Measurements from ENCODE around the gene TNFRSF6B.
"Not testable (repeated sequence)": the region's sequence is repeated elsewhere in the genome, so short reads cannot be mapped to it uniquely, and the experiment has no call there.

The TNFRSF6B gene

DNA sequence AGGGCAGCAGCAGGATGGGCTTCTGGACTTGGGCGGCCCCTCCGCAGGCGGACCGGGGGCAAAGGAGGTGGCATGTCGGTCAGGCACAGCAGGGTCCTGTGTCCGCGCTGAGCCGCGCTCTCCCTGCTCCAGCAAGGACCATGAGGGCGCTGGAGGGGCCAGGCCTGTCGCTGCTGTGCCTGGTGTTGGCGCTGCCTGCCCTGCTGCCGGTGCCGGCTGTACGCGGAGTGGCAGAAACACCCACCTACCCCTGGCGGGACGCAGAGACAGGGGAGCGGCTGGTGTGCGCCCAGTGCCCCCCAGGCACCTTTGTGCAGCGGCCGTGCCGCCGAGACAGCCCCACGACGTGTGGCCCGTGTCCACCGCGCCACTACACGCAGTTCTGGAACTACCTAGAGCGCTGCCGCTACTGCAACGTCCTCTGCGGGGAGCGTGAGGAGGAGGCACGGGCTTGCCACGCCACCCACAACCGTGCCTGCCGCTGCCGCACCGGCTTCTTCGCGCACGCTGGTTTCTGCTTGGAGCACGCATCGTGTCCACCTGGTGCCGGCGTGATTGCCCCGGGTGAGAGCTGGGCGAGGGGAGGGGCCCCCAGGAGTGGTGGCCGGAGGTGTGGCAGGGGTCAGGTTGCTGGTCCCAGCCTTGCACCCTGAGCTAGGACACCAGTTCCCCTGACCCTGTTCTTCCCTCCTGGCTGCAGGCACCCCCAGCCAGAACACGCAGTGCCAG is at the start of gene TNFRSF6B:
Gene TNFRSF6B, plus strand, starts transcription at position 25 of the 729 bp plus-strand sequence. Its CDS starts 116 bp downstream, at position 141.
- no peak for DNase-seq

GRCh38 chr20:63648190-63648589 is 48.3 kb upstream of the TNFRSF6B start:
- no peak for DNase-seq

- DNase-seq: no peak
Measured at GRCh38 chr20:63648895-63649589, 47.4 kb upstream of the TNFRSF6B start.

DNA sequence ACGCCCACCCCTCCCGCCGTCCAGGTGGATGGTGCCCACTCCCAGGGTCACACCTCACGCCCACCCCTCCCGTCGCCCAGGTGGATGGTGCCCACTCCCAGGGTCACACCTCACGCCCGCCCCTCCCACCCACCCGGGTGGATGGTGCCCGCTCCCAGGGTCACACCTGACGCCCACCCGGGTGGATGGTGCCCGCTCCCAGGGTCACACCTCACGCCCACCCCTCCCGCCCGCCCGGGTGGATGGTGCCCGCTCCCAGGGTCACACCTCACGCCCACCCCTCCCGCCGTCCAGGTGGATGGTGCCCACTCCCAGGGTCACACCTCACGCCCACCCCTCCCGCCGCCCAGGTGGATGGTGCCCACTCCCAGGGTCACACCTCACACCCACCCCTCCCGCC is 46.0 kb upstream of the TNFRSF6B start:
- not testable (repeated sequence) for DNase-seq

GRCh38 chr20:63651942-63652191 is 44.6 kb upstream of the TNFRSF6B start:
- no peak for DNase-seq

GRCh38 chr20:63652192-63652980 is 44.1 kb upstream of the TNFRSF6B start:
- no peak for DNase-seq

- peak; percentile 27 for DNase-seq
Measured at GRCh38 chr20:63653041-63653973, 43.1 kb upstream of the TNFRSF6B start, which contains the start of gene STMN3. Gene STMN3, minus strand, starts transcription at chr20:63653424. Its CDS starts 79 bp downstream, at chr20:63653345.

DNA sequence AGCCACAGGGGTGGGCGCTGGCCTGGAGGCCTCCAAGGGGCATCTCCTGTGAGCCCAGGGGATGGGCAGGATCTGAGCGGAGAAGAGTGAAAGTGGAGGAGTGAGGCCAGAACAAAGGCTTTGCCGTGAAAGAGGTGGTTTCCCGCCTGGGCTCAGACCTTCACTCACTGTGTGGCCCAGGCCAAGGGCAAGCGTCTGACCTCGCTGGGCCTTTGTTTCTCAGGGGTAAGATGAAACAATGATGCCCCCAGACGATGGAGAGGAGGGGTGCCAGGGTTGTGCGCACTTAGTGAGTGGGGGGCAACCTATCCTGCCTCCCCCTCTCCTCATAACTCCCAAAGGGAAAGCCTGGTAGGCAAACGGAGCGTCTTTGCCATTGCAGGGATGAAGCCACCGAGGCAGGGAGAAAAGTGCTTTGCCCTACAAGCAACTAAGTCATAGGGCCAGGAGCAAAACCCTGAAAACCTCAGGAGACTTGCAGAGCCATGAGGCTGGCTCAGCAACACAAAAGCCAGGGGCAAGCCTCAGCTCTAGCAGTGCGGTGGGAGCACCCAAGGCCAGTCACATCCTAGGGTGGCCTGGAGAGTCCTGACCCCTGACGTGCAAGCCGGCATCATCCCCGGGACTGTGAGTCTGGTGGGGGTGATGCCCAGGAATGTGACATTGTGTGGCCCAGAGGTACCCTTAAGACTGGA is 42.3 kb upstream of the TNFRSF6B start:
- no peak for DNase-seq

DNA sequence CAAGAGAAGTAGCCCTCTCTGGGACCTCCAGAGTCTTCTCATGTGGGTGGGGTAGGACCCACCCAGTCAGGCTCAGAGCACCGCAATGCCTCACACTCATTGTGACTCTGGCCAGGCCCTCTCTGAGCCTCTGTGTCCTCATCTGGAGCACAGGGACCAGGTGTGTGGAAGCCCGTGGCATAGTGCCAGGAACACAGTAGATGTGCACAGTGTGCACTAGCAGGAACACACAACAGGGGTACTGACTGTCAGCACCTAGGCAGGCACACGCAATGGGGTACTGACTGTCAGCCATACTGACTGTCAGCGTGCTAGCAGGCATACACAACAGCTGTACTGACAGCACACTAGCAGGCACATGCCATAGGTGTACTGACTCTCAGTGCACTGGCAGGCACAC is 41.2 kb upstream of the TNFRSF6B start:
- no peak for DNase-seq

DNA sequence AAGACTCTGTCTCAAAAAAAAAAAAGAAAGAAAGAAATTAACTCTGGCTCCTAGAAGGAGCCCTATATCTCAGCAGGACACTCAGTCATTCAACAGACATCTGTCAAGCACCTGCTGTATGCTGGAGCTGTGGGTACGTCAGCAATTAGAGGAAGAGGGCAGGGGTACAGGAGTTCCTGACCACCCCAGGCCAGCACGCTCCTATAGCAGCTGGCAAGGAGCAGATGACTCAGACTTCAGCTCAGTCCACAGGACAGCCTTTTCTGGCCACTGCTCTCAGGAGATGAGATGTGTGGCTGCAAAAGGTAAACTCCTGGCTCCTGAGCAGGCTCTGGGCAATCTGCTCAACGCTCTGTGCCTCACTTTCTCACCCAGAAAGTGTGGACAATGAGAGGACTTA is 40.0 kb upstream of the TNFRSF6B start:
- no peak for DNase-seq

- no peak for DNase-seq
Measured at GRCh38 chr20:63657260-63657936, 39.1 kb upstream of the TNFRSF6B start.

- peak; percentile 75 for DNase-seq
Measured at GRCh38 chr20:63657937-63658748, 38.3 kb upstream of the TNFRSF6B start, which contains the start of gene RTEL1. Gene RTEL1, plus strand, starts transcription at chr20:63658312. Its CDS starts 1,091 bp downstream, at chr20:63659403.

DNA sequence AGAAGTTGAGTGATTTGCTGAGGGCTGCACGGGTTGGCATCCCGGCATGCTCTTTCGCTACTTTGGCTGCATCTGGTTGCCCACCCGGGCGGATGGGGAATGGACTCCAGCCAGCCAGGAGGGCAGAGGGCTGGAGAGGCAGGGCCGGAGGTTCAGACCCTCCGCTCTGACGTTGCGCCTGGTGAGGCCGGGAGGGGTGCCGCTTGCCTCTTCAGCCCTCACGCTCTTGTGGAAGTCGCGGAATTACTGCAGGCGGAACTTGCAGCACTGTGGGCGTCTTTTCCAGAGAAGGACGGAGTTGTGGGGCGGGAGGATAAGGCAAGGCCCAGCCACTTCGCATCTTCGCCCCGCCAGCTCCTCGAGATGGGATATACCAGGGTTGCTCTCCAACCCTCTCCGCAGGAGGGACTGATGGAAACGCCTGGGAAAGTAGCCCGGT is 37.7 kb upstream of the TNFRSF6B start:
- DNase-seq: no peak

DNA sequence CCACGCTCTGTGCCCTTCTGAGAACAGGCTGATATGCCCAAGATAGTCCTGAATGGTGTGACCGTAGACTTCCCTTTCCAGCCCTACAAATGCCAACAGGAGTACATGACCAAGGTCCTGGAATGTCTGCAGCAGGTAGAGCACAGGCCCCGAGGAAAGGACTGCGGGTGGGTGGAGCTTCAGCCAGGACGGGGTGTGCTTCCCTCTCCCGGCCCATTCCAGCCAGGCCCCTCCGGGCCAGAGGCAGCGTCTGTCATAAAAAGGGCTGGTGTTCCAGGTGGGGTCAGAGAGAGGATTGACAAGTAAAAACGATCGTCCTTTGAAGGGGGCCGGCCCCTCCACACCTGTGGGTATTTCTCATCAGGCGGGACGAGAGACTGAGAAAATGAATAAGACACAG is 37.1 kb upstream of the TNFRSF6B start:
- no peak for DNase-seq

- not testable (repeated sequence) for DNase-seq
Measured at GRCh38 chr20:63660174-63660573, 36.3 kb upstream of the TNFRSF6B start.

DNA sequence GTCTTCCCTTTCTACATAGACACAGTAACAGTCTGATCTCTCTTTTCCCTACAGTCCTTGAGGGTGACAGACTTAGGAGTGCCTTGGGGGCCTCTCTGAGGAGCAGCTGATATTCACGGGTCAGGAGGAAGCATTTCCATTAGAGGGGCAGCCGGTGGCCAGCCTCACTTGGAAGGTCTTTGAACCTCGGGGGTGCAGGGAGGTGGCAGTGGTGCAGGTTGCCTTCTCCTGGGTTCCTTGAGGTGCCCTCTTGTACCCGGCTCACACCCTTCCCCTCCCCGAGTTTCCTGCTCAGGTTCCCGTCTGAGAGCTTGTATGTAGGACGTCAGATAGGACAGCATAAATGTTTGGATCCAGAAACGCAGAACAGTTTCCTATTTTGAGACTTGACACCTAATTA is 35.8 kb upstream of the TNFRSF6B start:
- DNase-seq: no peak

- no peak for DNase-seq
Measured at GRCh38 chr20:63661108-63661507, 35.3 kb upstream of the TNFRSF6B start.

DNA sequence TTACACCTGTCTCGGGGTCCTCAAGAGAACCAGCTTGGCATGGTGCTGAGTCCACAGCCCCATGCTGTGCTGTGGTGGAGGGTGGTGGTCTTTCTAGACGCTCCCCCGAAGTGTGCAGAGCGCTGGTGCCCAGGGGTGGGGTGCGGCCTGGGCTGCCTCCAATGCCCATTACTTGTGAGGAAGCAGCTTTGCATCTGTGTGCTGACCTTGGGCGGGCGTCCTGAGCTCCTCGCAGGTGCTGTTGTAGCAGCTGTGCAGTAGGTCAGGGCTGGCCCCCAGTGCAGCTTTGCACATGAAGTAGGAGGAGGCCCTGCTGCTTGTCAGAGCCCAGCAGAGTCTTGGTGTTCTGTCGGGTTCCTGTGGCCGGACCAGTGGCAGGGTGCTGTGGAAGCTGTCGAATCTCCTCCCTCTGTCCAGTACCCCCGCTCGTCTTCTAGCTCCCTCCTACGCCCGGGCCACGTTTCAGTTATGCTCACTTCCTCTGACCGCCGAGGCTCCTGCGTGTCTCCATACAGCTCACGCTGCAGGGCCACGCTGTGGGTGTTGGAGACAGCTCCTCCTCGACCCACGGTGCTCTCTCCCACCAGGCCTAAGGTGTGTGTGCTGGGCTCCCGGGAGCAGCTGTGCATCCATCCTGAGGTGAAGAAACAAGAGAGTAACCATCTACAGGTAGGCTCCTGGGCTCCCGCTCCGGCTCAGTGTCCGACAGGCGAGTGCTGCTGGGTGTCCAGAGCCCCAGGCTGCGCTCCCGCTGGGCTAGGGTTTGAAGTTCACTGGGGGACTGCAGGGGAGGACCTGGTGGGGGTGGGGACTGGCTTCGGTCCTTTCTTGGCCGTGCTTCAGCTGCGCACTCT is 34.3 kb upstream of the TNFRSF6B start:
- DNase-seq: no peak

DNA sequence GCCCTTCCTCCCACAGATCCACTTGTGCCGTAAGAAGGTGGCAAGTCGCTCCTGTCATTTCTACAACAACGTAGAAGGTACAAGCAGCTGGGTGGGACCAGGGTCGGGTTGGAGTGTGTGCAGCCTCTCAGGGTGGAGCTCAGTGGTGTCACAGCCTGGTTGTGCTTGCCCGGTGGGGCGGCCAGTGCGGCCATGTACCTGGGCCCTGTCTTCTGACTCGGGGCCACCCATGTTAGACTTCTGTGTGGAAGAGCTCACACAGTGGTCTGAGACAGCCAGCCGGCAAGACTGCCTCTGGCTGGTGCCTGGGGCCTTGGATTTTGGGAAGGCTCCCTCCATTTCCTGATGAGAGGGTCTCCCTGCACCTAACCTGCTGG is 33.7 kb upstream of the TNFRSF6B start:
- DNase-seq: no peak
